Measurements from ENCODE around the gene XPNPEP3. TPM values are rescaled to one million over a fixed set of nuclear protein-coding genes. Genes with fewer than 3 reads are reported as not detected.
"Not testable (repeated sequence)": the region's sequence is repeated elsewhere in the genome, so short reads cannot be mapped to it uniquely, and the experiment has no call there.

Gene XPNPEP3
- total RNA-seq, 1 donor from 2014 or later: 16.1 TPM

DNA sequence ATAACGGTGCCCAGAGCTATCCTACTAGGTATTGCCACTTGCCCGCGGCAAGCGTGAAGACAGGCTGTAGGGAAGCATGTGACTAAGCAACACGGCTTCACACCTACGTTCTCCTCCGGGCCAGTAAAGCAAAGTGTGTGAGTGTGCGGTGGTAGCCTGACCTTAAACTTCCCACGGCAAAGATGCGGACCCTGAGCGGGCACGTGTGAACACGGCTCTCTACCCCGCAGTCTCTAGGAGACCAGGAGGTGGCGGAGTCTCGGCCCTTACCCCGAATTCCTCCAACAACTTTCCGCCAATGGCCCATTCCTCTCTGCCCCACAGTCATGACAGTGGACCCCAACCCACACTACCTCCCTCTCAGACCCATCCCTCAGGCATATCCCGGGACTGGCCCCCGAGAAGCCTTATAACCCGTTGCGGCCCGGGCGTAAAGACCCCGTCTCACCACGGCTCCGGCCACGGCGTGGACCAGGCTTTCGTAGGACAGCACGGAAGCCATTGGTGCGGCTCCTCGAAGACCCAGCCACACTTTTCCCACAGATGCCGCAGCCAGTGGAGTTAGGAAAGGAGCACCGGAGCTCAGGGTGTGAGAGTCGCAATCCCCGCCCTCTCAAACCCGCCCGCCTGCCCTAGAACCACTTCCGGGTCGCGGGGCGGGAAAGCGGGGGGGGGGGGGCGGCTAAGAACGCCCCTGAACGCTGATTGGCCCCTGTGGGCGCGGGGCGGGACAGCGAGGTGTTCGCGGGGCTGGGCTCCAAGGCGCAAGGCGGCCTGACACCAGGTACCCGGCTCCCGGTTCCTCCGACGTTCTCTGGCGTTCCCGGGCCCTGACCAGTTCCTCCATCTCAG, 38.0 kb upstream of the XPNPEP3 start, which contains the start of gene SLC25A17:
Gene SLC25A17 (minus strand): TSS at position 600 of the 852 bp plus-strand sequence. CDS start 98 bp downstream, at position 502.
- TF ChIP-seq, protein P1, sequence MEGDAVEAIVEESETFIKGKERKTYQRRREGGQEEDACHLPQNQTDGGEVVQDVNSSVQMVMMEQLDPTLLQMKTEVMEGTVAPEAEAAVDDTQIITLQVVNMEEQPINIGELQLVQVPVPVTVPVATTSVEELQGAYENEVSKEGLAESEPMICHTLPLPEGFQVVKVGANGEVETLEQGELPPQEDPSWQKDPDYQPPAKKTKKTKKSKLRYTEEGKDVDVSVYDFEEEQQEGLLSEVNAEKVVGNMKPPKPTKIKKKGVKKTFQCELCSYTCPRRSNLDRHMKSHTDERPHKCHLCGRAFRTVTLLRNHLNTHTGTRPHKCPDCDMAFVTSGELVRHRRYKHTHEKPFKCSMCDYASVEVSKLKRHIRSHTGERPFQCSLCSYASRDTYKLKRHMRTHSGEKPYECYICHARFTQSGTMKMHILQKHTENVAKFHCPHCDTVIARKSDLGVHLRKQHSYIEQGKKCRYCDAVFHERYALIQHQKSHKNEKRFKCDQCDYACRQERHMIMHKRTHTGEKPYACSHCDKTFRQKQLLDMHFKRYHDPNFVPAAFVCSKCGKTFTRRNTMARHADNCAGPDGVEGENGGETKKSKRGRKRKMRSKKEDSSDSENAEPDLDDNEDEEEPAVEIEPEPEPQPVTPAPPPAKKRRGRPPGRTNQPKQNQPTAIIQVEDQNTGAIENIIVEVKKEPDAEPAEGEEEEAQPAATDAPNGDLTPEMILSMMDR (IDR thresholded peaks at IDR 0.05; ENCODE audit: insufficient read depth, low read length, poor library complexity, severe bottlenecking): peak; percentile 34
- Histone ChIP-seq H3K27me3 (ENCODE audit: control insufficient read depth, insufficient read depth, low read length) (no peaks in the 10 kb centered on the region), H3K36me3 (ENCODE audit: control insufficient read depth, insufficient read depth, low read length) (no peaks in the 10 kb centered on the region), H3K4me3 (ENCODE audit: low read depth, low read length) (peak within 1 kb of the TSS; percentile 93)
- DNase-seq (ENCODE audit: low read depth): peak; percentile 35

DNA sequence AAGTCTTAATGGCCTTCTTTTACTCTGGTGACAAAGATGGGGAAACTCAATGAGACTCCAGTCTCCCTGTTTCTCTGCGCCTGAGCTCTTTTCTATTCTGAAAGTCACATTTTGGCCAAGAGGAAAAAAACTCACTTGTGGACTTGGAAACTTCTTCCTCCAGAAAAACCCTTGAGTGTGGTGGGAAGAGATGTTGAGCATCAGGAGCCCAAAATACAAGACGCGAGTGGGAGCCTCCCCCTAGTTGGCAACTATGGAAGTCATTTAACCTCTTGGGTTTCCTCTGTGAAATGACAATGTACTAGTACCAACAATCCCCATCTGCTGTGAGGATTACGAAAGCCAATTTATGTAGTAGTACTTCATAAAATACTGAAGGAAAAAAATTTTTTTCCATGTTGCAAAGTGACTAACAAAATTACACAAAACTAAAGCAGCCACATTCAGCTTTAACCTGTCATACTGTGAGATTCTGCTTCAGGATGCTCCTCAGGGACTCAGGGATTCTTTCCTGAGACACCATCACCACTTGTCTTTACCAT, 37.3 kb upstream of the XPNPEP3 start:
- H3K4me3 ChIP-seq (ENCODE audit: low read depth, low read length): peak overlapping the region; percentile 93
- no peaks in the 10 kb centered on the region for H3K27me3 ChIP-seq (ENCODE audit: control insufficient read depth, insufficient read depth, low read length)
- H3K36me3 ChIP-seq (ENCODE audit: control insufficient read depth, insufficient read depth, low read length): no peaks in the 10 kb centered on the region
- TF ChIP-seq, protein P1 (IDR thresholded peaks at IDR 0.05; ENCODE audit: insufficient read depth, low read length, poor library complexity, severe bottlenecking): no peak
- no peak for DNase-seq (ENCODE audit: low read depth)

DNA sequence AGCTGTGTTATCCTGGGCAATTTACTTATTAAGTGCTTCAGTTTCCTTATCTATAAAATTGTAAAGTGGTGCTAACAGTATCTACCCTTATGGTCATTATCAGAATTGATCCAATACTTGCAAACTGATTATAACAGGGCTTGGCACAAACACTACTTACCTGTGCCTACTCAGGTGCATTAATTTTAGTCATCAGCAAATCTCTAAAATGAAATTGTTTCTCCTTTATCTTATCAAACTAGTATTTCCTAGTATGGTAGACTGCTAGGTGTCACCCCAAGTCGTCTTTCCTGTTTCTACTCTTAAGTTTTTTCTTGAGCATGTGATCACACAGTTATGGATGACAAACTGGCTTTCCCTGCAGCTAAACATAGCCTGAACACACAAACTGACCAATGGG, 33.5 kb upstream of the XPNPEP3 start:
- no peaks in the 10 kb centered on the region for H3K36me3 ChIP-seq (ENCODE audit: control insufficient read depth, insufficient read depth, low read length)
- no peaks in the 10 kb centered on the region for H3K27me3 ChIP-seq (ENCODE audit: control insufficient read depth, insufficient read depth, low read length)
- no peak overlapping the region for H3K4me3 ChIP-seq (ENCODE audit: low read depth, low read length)
- no peak for DNase-seq (ENCODE audit: low read depth)
- TF ChIP-seq, protein P1 (IDR thresholded peaks at IDR 0.05; ENCODE audit: insufficient read depth, low read length, poor library complexity, severe bottlenecking): no peak

DNA sequence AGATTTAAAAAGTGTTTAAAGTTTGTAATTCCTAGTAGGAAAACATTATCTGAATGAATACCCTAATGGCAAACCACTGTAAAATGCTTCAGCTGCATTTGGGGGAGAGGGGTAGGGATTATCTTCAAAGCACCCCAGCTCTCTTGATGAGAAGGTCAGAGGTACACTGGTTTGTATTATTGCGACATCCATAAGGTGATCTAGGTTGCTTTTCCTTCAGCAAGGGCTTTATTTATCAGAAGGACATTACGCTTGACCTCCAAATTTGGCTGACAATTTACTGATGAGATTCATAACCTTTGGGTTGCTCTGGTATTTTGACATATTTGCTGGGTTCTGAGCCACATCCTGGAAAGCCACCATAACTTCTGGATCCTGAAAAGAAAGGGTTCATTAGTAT, 30.7 kb upstream of the XPNPEP3 start:
- not testable (repeated sequence) for DNase-seq (ENCODE audit: low read depth); H3K36me3 ChIP-seq (ENCODE audit: control insufficient read depth, insufficient read depth, low read length)

DNA sequence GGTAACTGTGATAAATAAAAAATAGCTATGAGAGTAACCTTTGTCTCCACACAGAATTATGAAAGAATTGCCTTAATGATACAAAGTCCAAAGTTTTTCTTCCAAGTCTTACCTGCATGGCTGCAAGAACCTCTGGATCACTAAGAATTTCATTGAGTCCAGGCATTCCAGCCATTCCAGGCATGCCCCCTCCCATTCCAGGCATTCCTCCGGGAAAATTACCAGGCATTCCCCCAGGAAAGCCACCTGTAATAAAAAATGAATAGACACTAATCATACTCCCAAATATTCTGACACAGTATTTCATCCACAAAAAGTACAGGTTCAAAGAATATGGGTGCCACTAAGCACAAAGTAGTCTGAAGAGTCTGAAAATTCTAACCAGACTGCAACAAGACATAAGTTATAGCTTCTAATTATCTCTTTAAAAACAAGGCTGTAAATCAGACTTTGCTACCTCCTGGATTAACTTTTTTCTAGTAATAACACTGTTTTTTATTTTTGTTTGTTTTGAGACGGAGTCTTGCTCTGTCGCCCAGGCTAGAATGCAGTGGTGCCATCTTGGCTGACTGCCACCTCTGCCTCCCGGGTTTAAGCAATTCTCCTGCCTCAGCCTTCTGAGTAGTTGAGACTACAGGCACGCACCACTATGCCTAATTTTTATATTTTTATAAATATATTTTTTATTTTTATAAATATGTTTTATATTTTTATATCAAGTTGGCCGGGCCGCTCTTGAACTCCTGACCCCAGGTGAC, 29.8 kb upstream of the XPNPEP3 start:
- TF ChIP-seq, protein P1 (IDR thresholded peaks at IDR 0.05; ENCODE audit: insufficient read depth, low read length, poor library complexity, severe bottlenecking): no peak
- no peaks in the 10 kb centered on the region for H3K27me3 ChIP-seq (ENCODE audit: control insufficient read depth, insufficient read depth, low read length)
- no peak for DNase-seq (ENCODE audit: low read depth)

More for the DNA sequence above, 30.7 kb upstream of the XPNPEP3 start:
- H3K27me3 ChIP-seq (ENCODE audit: control insufficient read depth, insufficient read depth, low read length); H3K4me3 ChIP-seq (ENCODE audit: low read depth, low read length): not testable (repeated sequence)

DNA sequence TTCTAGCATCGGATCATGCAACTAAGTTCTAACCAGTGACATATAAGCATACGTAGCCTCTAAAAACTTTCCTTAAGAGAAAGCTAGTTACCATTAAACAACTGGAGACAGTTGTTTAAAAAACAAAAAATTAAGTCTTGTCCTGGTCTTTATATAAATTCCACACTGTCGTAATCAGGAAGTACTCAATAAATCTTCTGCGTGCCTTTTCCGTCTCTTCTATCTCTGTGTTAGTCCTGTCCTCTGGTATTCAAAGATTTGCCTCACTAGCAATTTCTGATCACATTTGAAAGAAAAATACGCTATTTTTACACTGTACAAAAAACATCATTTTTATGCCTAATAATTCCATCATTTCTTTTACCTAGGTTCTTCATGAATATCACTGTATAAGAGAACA, 27.8 kb upstream of the XPNPEP3 start:
- H3K36me3 ChIP-seq (ENCODE audit: control insufficient read depth, insufficient read depth, low read length): no peaks in the 10 kb centered on the region

More for the DNA sequence above, 29.8 kb upstream of the XPNPEP3 start:
- H3K4me3 ChIP-seq (ENCODE audit: low read depth, low read length): no peak overlapping the region
- no peaks in the 10 kb centered on the region for H3K36me3 ChIP-seq (ENCODE audit: control insufficient read depth, insufficient read depth, low read length)

More for the DNA sequence above, 27.8 kb upstream of the XPNPEP3 start:
- no peak overlapping the region for H3K4me3 ChIP-seq (ENCODE audit: low read depth, low read length)
- H3K27me3 ChIP-seq (ENCODE audit: control insufficient read depth, insufficient read depth, low read length): no peaks in the 10 kb centered on the region
- TF ChIP-seq, protein P1 (IDR thresholded peaks at IDR 0.05; ENCODE audit: insufficient read depth, low read length, poor library complexity, severe bottlenecking): no peak
- DNase-seq (ENCODE audit: low read depth): no peak

Data from kidney epithelial cell (primary cell).